Left lung (tissue), 10 donors: ENCODE results near the gene ST3GAL3. TPM values are rescaled to one million over a fixed set of nuclear protein-coding genes. Genes with fewer than 3 reads are reported as not detected.

ENCODE experiments used
- ATAC-seq: fragments of 200-7000 bp; cut with Tn5 transposase; one replicate; pipeline ENCODE4 v1.9.1; 2020; ENCODE audit warnings: moderate library complexity
- DNase-seq, 4 donors: peaks; one replicate each; pipeline ENCODE4 v3.0.0-alpha.2; 2013 to 2020
- H3K27ac ChIP-seq, 2 donors: fragments of 200-600 bp; sonication (generic) in 1 of 2; one replicate each; pipeline versions ENCODE4 v1.5.0 to v1.8.0; 2020 to 2021
- H3K27me3 ChIP-seq, 2 donors: fragments of 200-600 bp; sonication (generic) in 1 of 2; one replicate each; pipeline versions ENCODE4 v1.5.0 to v1.8.0; 2020 to 2021
- H3K36me3 ChIP-seq, 2 donors: fragments of 200-600 bp; sonication (generic) in 1 of 2; one replicate each; pipeline versions ENCODE4 v1.5.0 to v1.8.0; 2020 to 2021
- H3K4me1 ChIP-seq, 2 donors: fragments of 200-600 bp; one replicate each; pipeline ENCODE4 v1.8.0; 2021
- H3K4me3 ChIP-seq, 2 donors: fragments of 200-600 bp; sonication (generic) in 1 of 2; one replicate each; pipeline versions ENCODE4 v1.5.0 to v1.8.0; 2020 to 2021; ENCODE audit warnings: mild to moderate bottlenecking in 1 of 2
- H3K9me3 ChIP-seq, 2 donors: fragments of 200-600 bp; sonication (generic) in 1 of 2; one replicate each; pipeline versions ENCODE4 v1.5.0 to v1.8.0; 2020 to 2021
- CTCF ChIP-seq, 2 donors: fragments of 200-600 bp; sonication (generic) in 1 of 2; IDR thresholded peaks; one replicate each; pipeline versions ENCODE4 v1.5.0 to v1.8.0; 2021; ENCODE audit warnings: antibody characterized with exemption in 2 of 2
- intact Hi-C, 2 donors: fragments of 100-400 bp; cut with DNase I; formaldehyde crosslinking; loops; one replicate each; pipeline versions ENCODE4 v1.11.2 to v1.14.2; 2022
- polyA plus RNA-seq, 6 donors: library from polyadenylated mRNA; unstranded; fragments of 120-200 nt; gene quantifications; one replicate each; pipeline ENCODE4 v1.2.1, GENCODE V29; 2013; ENCODE audit not compliant: insufficient read length in 6 of 6
- total RNA-seq, 2 donors: library from RNA; stranded (reverse); fragmentation: NEBNext Ultra II Directional; extraction: Animal tissue kit (Norgen Biotek cat#: 25700); gene quantifications; one replicate each; pipeline ENCODE4 v1.2.1, GENCODE V29; 2021
- donor health status: DM: no; HTN: yes; CAD: no.
- donor health status: DM: no; HTN: no; CAD: no.

The ST3GAL3 gene
- total and polyA plus RNA-seq, 8 donors = 18.9 to 42.4 (median 34.4) TPM

- ATAC-seq (no peak), DNase-seq (no peak)
- no peaks in the 10 kb centered on the region for H3K9me3 ChIP-seq
- H3K4me1 ChIP-seq = no peaks in the 10 kb centered on the region
- no peaks in the 10 kb centered on the region for H3K27me3 ChIP-seq
- intact Hi-C loops = no loop called here
- H3K27ac ChIP-seq = no peak overlapping the region
- no peak for TF ChIP-seq CTCF (IDR thresholded peaks at IDR 0.05)
- H3K36me3 ChIP-seq = peaks cover 0 to 70% of the 10 kb centered on the region in 2 donors
- H3K4me3 ChIP-seq = no peak overlapping the region
Measured at GRCh38 chr1:43957407-43958040, 250.2 kb downstream of the ST3GAL3 start.

GRCh38 chr1:43958351-43959255 is 251.3 kb downstream of the ST3GAL3 start:
- intact Hi-C loops = no loop called here
- no peak for ATAC-seq

GRCh38 chr1:43960798-43961197 is 253.5 kb downstream of the ST3GAL3 start:
- intact Hi-C loops = no loop called here
- no peak for TF ChIP-seq CTCF (IDR thresholded peaks at IDR 0.05)
- Histone ChIP-seq H3K4me3 (no peak overlapping the region), H3K27ac (no peak overlapping the region), H3K27me3 (no peaks in the 10 kb centered on the region), H3K36me3 (peaks cover 0 to 71% of the 10 kb centered on the region in 2 donors), H3K9me3 (no peaks in the 10 kb centered on the region), H3K4me1 (no peaks in the 10 kb centered on the region)
- no peak for ATAC-seq
- DNase-seq = no peak

More at GRCh38 chr1:43958351-43959255, 251.3 kb downstream of the ST3GAL3 start:
- Histone ChIP-seq H3K9me3 (no peaks in the 10 kb centered on the region), H3K4me1 (no peaks in the 10 kb centered on the region), H3K27ac (no peak overlapping the region), H3K27me3 (no peaks in the 10 kb centered on the region), H3K36me3 (peaks cover 0 to 65% of the 10 kb centered on the region in 2 donors), H3K4me3 (no peak overlapping the region)
- DNase-seq = no peak
- no peak for TF ChIP-seq CTCF (IDR thresholded peaks at IDR 0.05)

GRCh38 chr1:43961692-43962091 is 254.4 kb downstream of the ST3GAL3 start:
- Histone ChIP-seq H3K27me3 (no peaks in the 10 kb centered on the region), H3K27ac (no peak overlapping the region), H3K4me1 (no peaks in the 10 kb centered on the region), H3K4me3 (no peak overlapping the region), H3K9me3 (no peaks in the 10 kb centered on the region), H3K36me3 (peaks cover 0 to 74% of the 10 kb centered on the region in 2 donors)
- ATAC-seq (no peak), DNase-seq (no peak)
- no peak for TF ChIP-seq CTCF (IDR thresholded peaks at IDR 0.05)
- intact Hi-C loops = no loop called here

- peaks cover 0 to 74% of the 10 kb centered on the region in 2 donors for H3K36me3 ChIP-seq
- intact Hi-C loops = no loop called here
- no peak for ATAC-seq
- no peak overlapping the region for H3K27ac ChIP-seq
- TF ChIP-seq CTCF (IDR thresholded peaks at IDR 0.05) = no peak
- DNase-seq = no peak
- no peaks in the 10 kb centered on the region for H3K27me3 ChIP-seq
- H3K9me3 ChIP-seq = no peaks in the 10 kb centered on the region
- no peaks in the 10 kb centered on the region for H3K4me1 ChIP-seq
- H3K4me3 ChIP-seq = no peak overlapping the region
Measured at GRCh38 chr1:43962324-43962723, 255.0 kb downstream of the ST3GAL3 start.
